ENCODE data around the gene FRMD4B.

DNA sequence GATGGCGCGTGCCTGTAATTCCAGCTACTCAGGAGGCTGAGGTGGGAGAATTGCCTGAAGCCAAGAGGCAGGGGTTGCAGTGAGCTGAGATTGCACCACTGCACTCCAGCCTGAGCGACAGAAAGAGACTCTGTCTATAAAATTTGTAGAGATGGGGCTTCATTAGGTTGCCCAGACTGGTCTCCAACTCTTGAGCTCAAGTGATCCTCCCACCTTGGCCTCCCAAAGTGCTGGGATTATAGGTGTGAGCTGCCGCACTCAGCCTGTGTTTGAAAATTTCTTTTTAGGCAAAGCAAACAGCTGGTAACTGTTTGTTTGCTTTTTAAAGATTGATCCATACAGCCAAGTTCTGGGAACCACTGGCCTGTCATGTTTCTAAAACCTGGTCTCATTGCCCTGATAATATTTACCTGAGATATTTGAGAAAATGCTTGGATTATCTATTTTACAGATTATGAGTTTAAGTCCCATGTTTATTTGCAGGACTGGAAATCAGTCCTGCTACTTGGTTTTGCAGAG, 199.3 kb downstream of the FRMD4B start:
- no peak for TF ChIP-seq POLR2A (IDR thresholded peaks at IDR 0.05)
- TF ChIP-seq, protein P1, sequence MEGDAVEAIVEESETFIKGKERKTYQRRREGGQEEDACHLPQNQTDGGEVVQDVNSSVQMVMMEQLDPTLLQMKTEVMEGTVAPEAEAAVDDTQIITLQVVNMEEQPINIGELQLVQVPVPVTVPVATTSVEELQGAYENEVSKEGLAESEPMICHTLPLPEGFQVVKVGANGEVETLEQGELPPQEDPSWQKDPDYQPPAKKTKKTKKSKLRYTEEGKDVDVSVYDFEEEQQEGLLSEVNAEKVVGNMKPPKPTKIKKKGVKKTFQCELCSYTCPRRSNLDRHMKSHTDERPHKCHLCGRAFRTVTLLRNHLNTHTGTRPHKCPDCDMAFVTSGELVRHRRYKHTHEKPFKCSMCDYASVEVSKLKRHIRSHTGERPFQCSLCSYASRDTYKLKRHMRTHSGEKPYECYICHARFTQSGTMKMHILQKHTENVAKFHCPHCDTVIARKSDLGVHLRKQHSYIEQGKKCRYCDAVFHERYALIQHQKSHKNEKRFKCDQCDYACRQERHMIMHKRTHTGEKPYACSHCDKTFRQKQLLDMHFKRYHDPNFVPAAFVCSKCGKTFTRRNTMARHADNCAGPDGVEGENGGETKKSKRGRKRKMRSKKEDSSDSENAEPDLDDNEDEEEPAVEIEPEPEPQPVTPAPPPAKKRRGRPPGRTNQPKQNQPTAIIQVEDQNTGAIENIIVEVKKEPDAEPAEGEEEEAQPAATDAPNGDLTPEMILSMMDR (IDR thresholded peaks at IDR 0.05) = no peak

All from adrenal gland (tissue), 5 donors.